B cell (primary cell): ENCODE data around the gene ATP6V0E2. TPM values are rescaled to one million over a fixed set of nuclear protein-coding genes. Genes with fewer than 3 reads are reported as not detected.

Source experiments
- ATAC-seq: fragments of 200-7000 bp; cut with Tn5 transposase; one replicate; pipeline ENCODE4 v1.10.0; 2021; ENCODE audit warnings: low read depth, mild to moderate bottlenecking, moderate number of reproducible peaks, moderate library complexity
- CTCF ChIA-PET: fragments of 350-600 bp; sonication (Branson Sonifier 250); formaldehyde crosslinking; loops from one replicate; lab custom pipeline; 2021; ENCODE audit warnings: antibody characterized with exemption, inconsistent platforms; lab: Charles Lee
- POLR2A ChIA-PET: fragments of 350-600 bp; sonication (Branson Sonifier 250); formaldehyde crosslinking; loops from one replicate; lab custom pipeline; 2021; ENCODE audit warnings: antibody characterized with exemption; lab: Charles Lee
- DNase-seq: peaks from one replicate; pipeline ENCODE4 v3.0.0; 2013
- H2AFZ ChIP-seq: 2 replicates; pipeline ENCODE4 v1.6.1; 2012; ENCODE audit warnings: mild to moderate bottlenecking, low read depth, low read length; ENCODE audit not compliant: insufficient read depth, poor library complexity, severe bottlenecking
- H3K27ac ChIP-seq, 2 donors: 1 replicate in 1 of 2; 2 replicates in 1 of 2; pipeline ENCODE4 v1.5.1; 2012 to 2013; ENCODE audit warnings: low read length in 2 of 2, mild to moderate bottlenecking in 2 of 2, moderate library complexity in 1 of 2
- H3K27me3 ChIP-seq, 4 experiments: fragments of 200-600 bp in 1 of 4; sonication (generic) in 1 of 4; replicated peaks in 1 of 4; 1 replicate in 2 of 4; 2 replicates in 2 of 4; pipeline versions ENCODE4 v1.6.1 to v1.7.0; 2013 to 2016; ENCODE audit warnings: low read length in 3 of 4, mild to moderate bottlenecking in 2 of 4, mixed read lengths in 1 of 4, moderate library complexity in 1 of 4; ENCODE audit not compliant: insufficient read depth in 4 of 4, control insufficient read depth in 3 of 4; ENCODE audit errors: control extremely low read depth in 1 of 4
- H3K36me3 ChIP-seq, 2 experiments: replicated peaks in 1 of 2; 1 replicate in 1 of 2; 2 replicates in 1 of 2; pipeline versions ENCODE4 v1.6.1 to v1.7.1; 2013; ENCODE audit warnings: low read length in 1 of 2; ENCODE audit not compliant: insufficient read depth in 2 of 2, control insufficient read depth in 1 of 2; ENCODE audit errors: control extremely low read depth in 1 of 2, extremely low read depth in 1 of 2
- H3K4me1 ChIP-seq, 2 donors: fragments of 200-600 bp in 1 of 2; sonication (generic) in 1 of 2; 1 replicate in 1 of 2; 2 replicates in 1 of 2; pipeline versions ENCODE4 v1.5.1 to v1.6.1; 2013 to 2017; ENCODE audit warnings: low read length in 2 of 2; ENCODE audit not compliant: control insufficient read depth in 2 of 2, insufficient read depth in 2 of 2
- H3K4me2 ChIP-seq: replicated peaks from 2 replicates; pipeline ENCODE3; 2012; ENCODE audit warnings: mild to moderate bottlenecking, low read depth, low read length; ENCODE audit not compliant: poor library complexity, severe bottlenecking
- H3K4me3 ChIP-seq, 5 experiments: fragments of 200-600 bp in 1 of 5; sonication (generic) in 1 of 5; 1 replicate in 3 of 5; 2 replicates in 2 of 5; pipeline versions ENCODE4 v1.5.1 to v1.7.0; 2011 to 2016; ENCODE audit warnings: low read length in 4 of 5, mild to moderate bottlenecking in 4 of 5, low read depth in 2 of 5, control low read depth in 1 of 5, moderate library complexity in 1 of 5; ENCODE audit not compliant: insufficient read depth in 1 of 5; ENCODE audit errors: control extremely low read depth in 1 of 5, extremely low read depth in 1 of 5
- H3K79me2 ChIP-seq: fragments of 200-600 bp; sonication (generic); one replicate; pipeline ENCODE4 v1.6.0; 2016; ENCODE audit warnings: low read length; ENCODE audit not compliant: control insufficient read depth, insufficient read depth
- H3K9ac ChIP-seq: fragments of 200-600 bp; sonication (generic); 2 replicates; pipeline ENCODE4 v1.6.1; 2017; ENCODE audit warnings: mild to moderate bottlenecking, low read length, moderate library complexity
- H3K9me3 ChIP-seq, 3 donors: one replicate each; pipeline versions ENCODE4 v1.6.1 to v1.7.1; 2013; ENCODE audit warnings: low read length in 2 of 3; ENCODE audit not compliant: control insufficient read depth in 2 of 3, insufficient read depth in 1 of 3; ENCODE audit errors: control extremely low read depth in 1 of 3
- H4K20me1 ChIP-seq: 2 replicates; pipeline ENCODE4 v1.6.0; 2012; ENCODE audit warnings: mild to moderate bottlenecking, low read length; ENCODE audit not compliant: insufficient read depth, control insufficient read depth, poor library complexity, severe bottlenecking
- H3K27ac Mint-ChIP-seq: one replicate; pipeline ENCODE4 v1.8.0; 2021; ENCODE audit warnings: mixed read lengths
- H3K27me3 Mint-ChIP-seq: one replicate; pipeline ENCODE4 v1.8.0; 2021; ENCODE audit warnings: mixed read lengths
- H3K4me1 Mint-ChIP-seq: one replicate; pipeline ENCODE4 v1.8.0; 2021; ENCODE audit warnings: mixed read lengths
- H3K4me3 Mint-ChIP-seq: one replicate; pipeline ENCODE4 v1.8.0; 2021; ENCODE audit warnings: mixed read lengths
- H3K9me3 Mint-ChIP-seq: one replicate; pipeline ENCODE4 v1.8.0; 2022; ENCODE audit warnings: mixed read lengths; ENCODE audit not compliant: insufficient read depth
- CTCF ChIP-seq: fragments of 200-600 bp; IDR thresholded peaks from one replicate; pipeline ENCODE4 v1.8.0; 2022; ENCODE audit warnings: antibody characterized with exemption, mild to moderate bottlenecking
- EZH2 ChIP-seq: IDR thresholded peaks from 2 replicates; pipeline ENCODE4 v1.6.1; 2012; ENCODE audit warnings: borderline replicate concordance, low read depth, mild to moderate bottlenecking, moderate library complexity, low read length; ENCODE audit not compliant: insufficient read depth, poor library complexity, severe bottlenecking
- WGBS: methylation state at CpG from one replicate; pipeline ENCODE4 v1.1.5; 2013; ENCODE audit warnings: missing lambda C conversion rate; ENCODE audit not compliant: insufficient coverage; 5-methylcytosine and 5-hydroxymethylcytosine counted together
- intact Hi-C: fragments of 100-400 bp; cut with micrococcal nuclease; formaldehyde crosslinking; loops from one replicate; pipeline ENCODE4 v1.10.0; 2022
- polyA plus RNA-seq: library from polyadenylated mRNA; depleted of rRNA; stranded (reverse); fragments of >200 nt; gene quantifications from 2 replicates; pipeline ENCODE4 v1.2.3, GENCODE V29; 2012
- total RNA-seq, 2 donors: library from RNA; stranded (reverse); fragments of 120-200 nt in 1 of 2; gene quantifications; 1 replicate in 1 of 2; 2 replicates in 1 of 2; pipeline versions ENCODE4 v1.2.3 to v1.2.4, GENCODE V29; 2013 to 2022

Gene ATP6V0E2
- total and polyA plus RNA-seq, 2 donors (not counting 1 experiment from before 2014, with no cell fraction given), result 13.5 to 49.6 TPM

- no peak overlapping the region for H3K27ac Mint-ChIP-seq
Measured at GRCh38 chr7:149862156-149862555, 11.6 kb upstream of the ATP6V0E2 start.

GRCh38 chr7:149863500-149863899, 10.3 kb upstream of the ATP6V0E2 start:
- DNase-seq, result no peak
- intact Hi-C loops, result no loop called here
- peaks cover 6% of the 10 kb centered on the region for H3K4me1 Mint-ChIP-seq
- H3K27ac ChIP-seq, result no peak overlapping the region
- H3K27ac Mint-ChIP-seq, result no peak overlapping the region
- no peaks in the 10 kb centered on the region for H3K27me3 Mint-ChIP-seq
- TF ChIP-seq CTCF (no peak), EZH2 (no peak)
- no peak overlapping the region for H3K4me3 Mint-ChIP-seq
- H3K4me3 ChIP-seq, result no peak overlapping the region
- H3K4me1 ChIP-seq, result peaks cover 11 to 17% of the 10 kb centered on the region in 2 donors
- H3K36me3 ChIP-seq, result peaks cover 0 to 29% of the 10 kb centered on the region in 2 experiments
- no peaks in the 10 kb centered on the region for H3K27me3 ChIP-seq
- H3K9ac ChIP-seq, result no peak overlapping the region
- no peaks in the 10 kb centered on the region for H3K79me2 ChIP-seq
- no peak for ATAC-seq
- H3K9me3 Mint-ChIP-seq, result no peaks in the 10 kb centered on the region
- ChIA-PET POLR2A (no interaction called here), CTCF (no interaction called here)
- 97% methylated on average over 4 of the region's 4 CpGs for WGBS
- no peak overlapping the region for H3K4me2 ChIP-seq
- no peaks in the 10 kb centered on the region for H3K9me3 ChIP-seq
- no peaks in the 10 kb centered on the region for H4K20me1 ChIP-seq
- no peak overlapping the region for H2AFZ ChIP-seq

More at GRCh38 chr7:149862156-149862555, 11.6 kb upstream of the ATP6V0E2 start:
- Mint-ChIP-seq H3K9me3 (no peaks in the 10 kb centered on the region), H3K4me1 (peaks cover 2% of the 10 kb centered on the region), H3K27me3 (no peaks in the 10 kb centered on the region), H3K4me3 (no peak overlapping the region)
- peaks cover 9 to 13% of the 10 kb centered on the region in 2 donors for H3K4me1 ChIP-seq
- TF ChIP-seq EZH2 (no peak), CTCF (no peak)
- no peaks in the 10 kb centered on the region for H3K9me3 ChIP-seq
- no peak overlapping the region for H3K4me3 ChIP-seq
- H3K27me3 ChIP-seq, result no peaks in the 10 kb centered on the region
- no peak for DNase-seq
- no peak overlapping the region for H3K27ac ChIP-seq
- peaks cover 0 to 29% of the 10 kb centered on the region in 2 experiments for H3K36me3 ChIP-seq
- no peaks in the 10 kb centered on the region for H3K79me2 ChIP-seq
- 93% methylated on average over 18 of the region's 18 CpGs for WGBS
- no peak overlapping the region for H3K4me2 ChIP-seq
- no peak overlapping the region for H3K9ac ChIP-seq
- ChIA-PET POLR2A (no interaction called here), CTCF (no interaction called here)
- intact Hi-C loops, result no loop called here
- H2AFZ ChIP-seq, result no peak overlapping the region
- H4K20me1 ChIP-seq, result no peaks in the 10 kb centered on the region
- no peak for ATAC-seq
